ENCODE measurements around the gene CPZ.
"Not testable (repeated sequence)": the region's sequence is repeated elsewhere in the genome, so short reads cannot be mapped to it uniquely, and the experiment has no call there.

The CPZ gene

GRCh38 chr4:8557151-8558076 is 35.2 kb upstream of the CPZ start:
- no peak for DNase-seq (ENCODE audit: low read depth)

- no peak for DNase-seq (ENCODE audit: low read depth)
Measured at GRCh38 chr4:8558080-8558960, 34.2 kb upstream of the CPZ start.

DNA sequence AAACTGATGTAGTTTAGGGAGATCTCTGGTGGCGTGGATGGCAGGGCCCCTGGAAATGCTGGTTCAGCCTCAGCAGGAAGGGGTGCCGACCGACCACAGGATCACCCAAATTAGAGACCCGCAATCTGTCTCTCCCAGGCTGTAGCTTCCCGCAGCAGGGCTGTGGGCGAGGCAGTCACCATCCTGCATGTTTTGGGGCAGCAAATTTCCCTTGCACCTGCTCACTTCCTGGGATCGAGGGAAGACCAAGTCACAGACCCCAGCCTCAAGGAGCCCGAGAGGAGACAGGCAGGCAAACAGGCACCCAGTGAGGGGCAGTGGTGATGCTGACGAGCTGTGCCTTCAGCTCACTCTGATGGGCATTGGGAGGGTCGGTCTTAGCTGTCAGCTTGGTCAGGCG is 33.6 kb upstream of the CPZ start:
- DNase-seq (ENCODE audit: low read depth), result no peak

DNA sequence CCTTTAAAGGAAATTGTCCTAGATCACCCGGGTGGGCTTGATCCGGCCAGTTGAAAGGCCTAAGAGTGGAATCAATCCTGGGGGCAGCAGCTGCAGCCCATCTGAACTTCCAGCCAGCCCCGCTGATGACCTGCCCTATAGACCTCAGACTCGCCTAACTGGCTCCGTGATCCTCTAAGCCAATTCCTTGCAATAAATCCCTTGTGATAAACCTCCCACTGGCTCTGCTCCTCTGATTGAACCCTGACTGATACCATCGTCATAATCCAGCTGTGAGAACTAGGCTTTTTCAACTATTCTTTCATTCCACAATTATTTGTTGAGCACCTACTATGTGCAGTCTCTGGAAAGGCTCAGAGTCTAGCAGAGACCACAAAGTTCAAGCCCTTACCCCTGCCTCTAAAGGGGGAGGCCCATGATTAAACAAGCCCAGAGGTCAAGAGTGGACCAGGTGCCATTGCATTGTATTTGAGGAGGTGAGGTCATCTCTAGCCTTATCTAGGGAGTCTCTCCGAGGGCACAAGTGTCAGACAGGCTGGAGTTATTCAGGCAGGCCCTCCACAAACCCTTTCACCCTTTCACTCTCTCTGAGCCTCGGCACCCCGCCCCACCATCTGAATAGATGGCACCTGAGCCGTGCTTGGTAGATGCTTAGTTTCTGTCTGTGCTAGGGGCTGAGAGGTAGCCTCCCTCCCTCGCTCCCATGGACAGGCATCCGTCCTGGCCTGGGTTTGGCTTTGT is 32.9 kb upstream of the CPZ start:
- no peak for DNase-seq (ENCODE audit: low read depth)

DNA sequence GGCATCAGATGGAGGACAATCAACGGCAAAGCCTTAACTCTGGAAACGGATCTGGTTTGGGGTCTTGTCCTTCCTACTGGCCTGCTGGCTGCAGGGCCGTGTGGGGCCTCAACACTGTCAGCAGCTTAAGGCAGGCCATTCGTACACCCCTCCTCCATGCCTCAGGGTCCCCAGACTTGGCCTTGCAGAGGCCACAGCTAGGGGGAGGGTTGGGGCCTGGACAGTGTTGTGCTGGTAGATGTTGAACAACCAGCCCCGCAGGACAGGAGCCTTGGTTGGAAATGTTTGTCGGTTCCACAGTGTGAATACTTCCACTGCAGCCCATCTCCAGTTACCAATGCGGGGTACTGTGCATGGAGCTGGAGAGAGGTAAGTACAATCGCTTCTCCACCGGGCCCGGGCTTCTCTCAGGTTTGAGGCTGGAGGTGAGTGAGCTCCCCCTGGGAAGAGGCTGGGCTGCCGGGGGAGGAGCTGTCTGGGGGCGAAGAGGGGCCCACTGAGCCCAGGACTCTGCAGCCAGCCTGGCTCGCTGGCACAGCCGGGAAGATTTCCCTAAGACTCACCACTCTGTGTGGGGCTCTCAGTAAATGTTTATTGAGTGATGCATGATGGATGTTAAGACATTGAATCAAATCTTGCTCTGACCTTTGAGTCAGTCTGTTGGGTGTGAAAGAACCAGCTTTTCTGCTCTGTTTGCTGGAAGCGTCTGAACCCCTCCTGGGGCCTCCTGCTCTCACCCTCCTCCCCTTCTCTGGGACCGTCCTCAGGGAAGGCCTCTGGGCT is 32.1 kb upstream of the CPZ start:
- DNase-seq (ENCODE audit: low read depth), result no peak

DNA sequence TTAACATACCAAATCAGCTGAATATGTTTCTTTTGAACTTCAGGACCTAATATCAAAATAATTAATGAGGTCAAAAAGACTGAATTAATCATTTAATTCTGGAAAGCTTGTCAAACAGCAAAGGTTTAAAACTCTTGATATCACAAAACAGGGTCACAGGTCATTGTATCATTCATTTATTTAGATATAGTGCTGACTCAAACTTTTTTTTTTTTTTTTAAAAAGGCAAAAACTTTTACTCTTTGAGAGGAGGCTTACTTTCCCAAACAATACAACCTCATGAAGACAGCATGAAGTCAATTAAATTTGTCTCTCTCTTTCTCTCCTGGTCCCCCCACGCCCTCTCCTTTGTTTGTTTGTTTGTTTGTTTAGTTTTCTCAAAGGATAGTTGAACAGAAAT is 28.0 kb upstream of the CPZ start:
- no peak for DNase-seq (ENCODE audit: low read depth)

DNA sequence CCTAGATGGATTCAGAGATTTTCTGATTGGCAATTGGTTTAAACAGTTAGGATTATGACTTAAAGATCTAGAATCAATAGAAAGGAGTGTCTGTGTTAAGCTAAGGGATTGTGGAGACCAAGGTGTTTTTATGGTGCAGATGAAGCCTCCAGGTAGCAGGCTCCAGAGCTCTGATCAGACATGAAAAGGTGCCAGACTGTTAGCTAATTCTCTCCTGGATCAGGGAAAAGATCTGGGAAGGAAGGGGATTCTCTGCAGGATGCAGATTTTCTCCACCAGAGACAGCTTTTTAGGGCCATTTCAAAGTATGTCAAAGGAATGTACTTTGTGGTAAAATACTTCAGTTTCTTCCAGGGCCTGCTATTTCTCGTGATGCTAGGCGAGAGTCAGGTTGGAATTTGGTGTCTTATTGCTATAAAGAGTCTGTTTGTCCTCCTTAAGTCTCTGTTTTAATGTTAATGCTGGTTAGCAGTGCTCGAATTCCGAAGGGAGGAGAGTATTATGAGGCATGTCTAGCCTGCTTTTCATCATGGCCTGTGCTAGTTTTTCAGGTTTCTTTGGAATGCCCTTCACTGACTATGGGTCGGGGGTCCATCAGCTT is 24.4 kb upstream of the CPZ start:
- no peak for DNase-seq (ENCODE audit: low read depth)

GRCh38 chr4:8570201-8570600 is 22.4 kb upstream of the CPZ start:
- no peak for DNase-seq (ENCODE audit: low read depth)

GRCh38 chr4:8571702-8572685 is 20.6 kb upstream of the CPZ start:
- no peak for DNase-seq (ENCODE audit: low read depth)

GRCh38 chr4:8573266-8573665 is 19.3 kb upstream of the CPZ start:
- no peak for DNase-seq (ENCODE audit: low read depth)

DNA sequence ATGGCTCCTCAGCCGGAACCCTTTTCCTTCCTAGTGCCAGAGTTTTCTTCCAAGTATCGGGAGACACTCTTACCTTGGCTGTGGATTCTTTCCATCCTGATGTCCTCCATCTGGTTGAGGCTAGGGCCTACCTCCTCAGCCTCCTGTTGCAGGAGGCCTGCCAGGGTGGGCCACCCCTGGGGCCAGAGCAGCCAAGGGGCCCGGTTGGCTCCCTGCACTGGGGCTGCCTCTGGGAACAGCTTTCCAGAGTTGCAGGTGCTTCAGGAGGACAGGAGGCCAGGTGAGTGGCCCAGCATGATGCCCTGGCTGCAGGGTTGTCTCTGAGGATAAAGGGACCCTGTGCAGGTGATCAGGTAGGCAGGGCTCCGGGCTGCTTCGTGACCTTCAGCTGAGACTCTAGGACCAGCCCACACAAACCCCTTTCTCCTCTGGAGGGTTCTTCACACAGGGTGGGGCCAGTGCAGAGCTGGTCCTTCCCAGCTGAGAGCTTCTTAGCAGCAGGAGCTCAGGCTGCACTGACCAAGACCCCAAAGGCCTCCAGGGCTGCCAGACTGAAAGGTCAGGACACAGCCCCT is 17.7 kb upstream of the CPZ start:
- no peak for DNase-seq (ENCODE audit: low read depth)

- no peak for DNase-seq (ENCODE audit: low read depth)
Measured at GRCh38 chr4:8575457-8575856, 17.1 kb upstream of the CPZ start.

DNA sequence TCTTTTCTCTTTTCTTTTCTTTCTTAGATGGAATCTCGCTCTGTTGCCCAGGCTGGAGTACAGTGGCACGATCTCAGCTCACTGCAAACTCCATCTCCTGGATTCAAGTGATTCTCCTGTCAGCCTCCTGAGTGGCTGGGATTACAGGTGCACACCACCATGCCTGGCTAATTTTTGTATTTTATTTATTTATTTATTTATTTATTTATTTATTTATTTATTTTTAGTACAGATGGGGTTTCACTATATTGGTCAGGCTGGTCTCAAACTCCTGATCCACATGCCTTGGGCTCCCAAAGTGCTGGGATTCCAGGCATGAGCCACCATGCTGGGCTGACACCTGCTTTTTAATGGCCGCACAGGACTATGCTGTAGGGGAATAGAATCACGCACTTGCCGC is 16.0 kb upstream of the CPZ start:
- not testable (repeated sequence) for DNase-seq (ENCODE audit: low read depth)

DNA sequence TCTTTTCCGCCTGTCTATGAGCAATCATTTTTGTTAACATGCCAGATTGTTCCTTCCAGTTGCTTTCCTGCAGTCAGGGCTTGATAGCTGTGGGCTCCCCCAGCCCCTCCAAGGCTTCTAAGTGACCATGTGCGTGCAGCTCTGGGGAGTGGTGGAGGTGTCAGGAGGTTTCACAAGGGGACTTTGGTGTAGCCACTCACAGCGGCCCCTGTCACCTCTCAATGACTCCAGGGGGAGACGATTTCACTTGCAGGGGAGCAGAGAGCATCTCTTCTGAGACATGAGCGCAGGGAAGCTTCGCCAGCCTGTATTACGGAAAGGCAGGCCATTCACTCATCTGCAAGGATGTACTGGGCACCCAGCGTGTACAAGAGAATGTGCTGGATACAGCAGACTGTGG is 15.5 kb upstream of the CPZ start:
- DNase-seq (ENCODE audit: low read depth), result no peak

- DNase-seq (ENCODE audit: low read depth), result no peak
Measured at GRCh38 chr4:8577972-8578371, 14.6 kb upstream of the CPZ start.

- no peak for DNase-seq (ENCODE audit: low read depth)
Measured at GRCh38 chr4:8578717-8579116, 13.8 kb upstream of the CPZ start.

GRCh38 chr4:8579526-8580320 is 12.8 kb upstream of the CPZ start:
- DNase-seq (ENCODE audit: low read depth), result no peak

- DNase-seq (ENCODE audit: low read depth), result no peak
Measured at GRCh38 chr4:8580321-8581093, 12.1 kb upstream of the CPZ start, which contains the start of gene GPR78. GPR78 (plus strand) TSS chr4:8580392; CDS start chr4:8580983, 591 bp downstream.
